Measurements from ENCODE around the gene KRT76.

Gene KRT76

GRCh38 chr12:52813203-52813819 lies 36.2 kb upstream of the KRT76 start:
- DNase-seq (ENCODE audit: low spot score), result no peak

- no peak for DNase-seq (ENCODE audit: low spot score)
Measured at GRCh38 chr12:52812749-52813148, 35.6 kb upstream of the KRT76 start.

GRCh38 chr12:52812073-52812400 lies 34.9 kb upstream of the KRT76 start:
- no peak for DNase-seq (ENCODE audit: low spot score)

GRCh38 chr12:52811191-52812072 lies 34.3 kb upstream of the KRT76 start:
- no peak for DNase-seq (ENCODE audit: low spot score)

- DNase-seq (ENCODE audit: low spot score), result no peak
Measured at GRCh38 chr12:52810554-52810953, 33.4 kb upstream of the KRT76 start.

GRCh38 chr12:52809166-52809565 lies 32.0 kb upstream of the KRT76 start:
- no peak for DNase-seq (ENCODE audit: low spot score)

- no peak for DNase-seq (ENCODE audit: low spot score)
Measured at GRCh38 chr12:52808573-52809160, 31.5 kb upstream of the KRT76 start.

GRCh38 chr12:52807544-52808470 lies 30.7 kb upstream of the KRT76 start:
- DNase-seq (ENCODE audit: low spot score), result no peak

DNA sequence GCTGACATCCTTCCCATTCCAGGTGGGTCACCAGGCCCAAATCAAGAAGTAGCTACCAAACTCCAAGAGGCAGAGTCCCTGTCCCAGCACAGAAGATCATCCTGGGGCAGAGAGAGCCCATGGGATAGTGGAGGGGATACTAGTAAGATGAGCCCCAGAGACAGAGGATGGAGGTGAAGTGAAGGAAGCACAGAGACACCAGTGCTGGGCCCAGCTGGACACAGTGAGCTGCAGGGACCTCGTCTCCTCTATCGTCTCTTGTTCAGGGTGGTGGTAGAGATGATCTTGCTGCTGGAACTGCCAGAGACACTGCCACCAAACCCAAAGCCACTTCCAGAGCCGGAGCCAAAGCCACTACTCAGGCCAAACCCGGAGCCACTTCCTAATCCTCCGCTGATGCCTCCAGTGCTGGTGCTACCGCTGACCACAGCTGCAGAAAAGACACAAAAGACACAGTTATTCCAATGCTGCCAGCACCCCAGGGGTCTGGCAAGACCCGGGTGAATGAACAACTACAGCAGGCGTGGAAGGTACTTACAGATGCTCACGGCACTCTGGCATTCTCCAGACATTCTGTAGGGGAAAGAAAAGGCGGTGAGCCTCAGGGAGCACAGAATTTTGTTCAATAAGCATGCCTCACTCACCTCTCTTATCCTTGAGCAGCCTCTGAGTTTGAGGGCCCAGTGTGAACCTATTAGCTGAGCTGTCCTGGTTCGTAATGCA lies 29.8 kb upstream of the KRT76 start:
- no peak for DNase-seq (ENCODE audit: low spot score)

- no peak for DNase-seq (ENCODE audit: low spot score)
Measured at GRCh38 chr12:52806169-52806811, 29.1 kb upstream of the KRT76 start.

DNA sequence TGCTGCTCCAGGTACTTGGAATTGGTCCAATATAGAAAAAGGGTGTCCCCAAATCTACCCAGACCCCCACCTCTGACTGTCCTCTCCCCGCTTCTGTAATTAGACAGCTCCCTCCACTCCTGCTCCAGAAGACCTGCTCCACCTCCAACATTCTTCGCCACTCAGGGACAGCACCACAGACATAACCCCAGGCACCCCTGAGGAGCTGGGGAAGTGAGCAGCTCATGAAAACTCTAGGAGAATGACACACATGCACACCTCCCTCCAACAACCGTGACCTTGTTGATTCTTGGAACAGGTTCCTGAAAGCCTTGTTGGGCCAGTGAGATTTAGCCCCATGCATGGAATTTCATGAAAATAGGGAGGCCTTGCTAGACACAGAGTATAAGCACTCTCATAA lies 28.6 kb upstream of the KRT76 start:
- no peak for DNase-seq (ENCODE audit: low spot score)

DNA sequence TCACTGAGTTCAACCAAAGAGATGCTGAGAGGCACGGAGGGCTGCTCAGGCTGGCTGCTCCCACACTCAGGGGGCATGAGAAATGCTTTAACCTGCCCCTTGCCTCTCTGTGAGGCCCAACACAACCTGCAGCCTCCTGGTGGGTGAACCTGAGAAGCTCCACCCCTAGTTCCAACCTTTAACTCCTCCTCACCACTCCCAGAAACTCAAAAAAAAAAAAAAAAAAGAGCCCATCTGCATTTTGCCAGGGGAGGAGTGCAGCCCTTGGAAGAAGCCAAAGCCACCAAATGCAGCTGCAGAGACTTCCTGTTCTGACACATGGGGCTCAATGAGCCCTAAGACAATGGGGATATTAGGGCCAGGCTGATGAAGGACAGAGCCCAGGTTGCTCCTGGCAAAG lies 27.9 kb upstream of the KRT76 start:
- DNase-seq (ENCODE audit: low spot score), result no peak

DNA sequence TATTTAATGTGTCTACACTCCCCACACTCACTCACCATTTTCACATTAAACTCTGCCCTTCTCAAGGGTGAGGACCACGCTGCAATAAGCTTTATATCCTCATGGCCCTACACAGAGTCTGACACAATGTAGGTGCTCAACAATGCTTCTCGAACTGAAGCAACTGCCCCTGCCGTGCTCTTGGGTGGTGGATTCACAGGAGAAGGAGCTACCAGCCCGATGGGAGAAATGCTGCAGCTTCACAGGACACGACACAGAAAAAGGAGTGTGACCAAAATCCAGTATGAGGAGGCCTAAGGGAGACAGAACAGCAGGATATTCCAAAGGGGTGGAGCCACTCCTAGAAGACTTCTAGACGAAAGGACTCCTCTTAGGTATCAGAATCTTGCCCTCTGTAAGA lies 25.3 kb upstream of the KRT76 start:
- no peak for DNase-seq (ENCODE audit: low spot score)

- no peak for DNase-seq (ENCODE audit: low spot score)
Measured at GRCh38 chr12:52801773-52802172, 24.6 kb upstream of the KRT76 start.

DNA sequence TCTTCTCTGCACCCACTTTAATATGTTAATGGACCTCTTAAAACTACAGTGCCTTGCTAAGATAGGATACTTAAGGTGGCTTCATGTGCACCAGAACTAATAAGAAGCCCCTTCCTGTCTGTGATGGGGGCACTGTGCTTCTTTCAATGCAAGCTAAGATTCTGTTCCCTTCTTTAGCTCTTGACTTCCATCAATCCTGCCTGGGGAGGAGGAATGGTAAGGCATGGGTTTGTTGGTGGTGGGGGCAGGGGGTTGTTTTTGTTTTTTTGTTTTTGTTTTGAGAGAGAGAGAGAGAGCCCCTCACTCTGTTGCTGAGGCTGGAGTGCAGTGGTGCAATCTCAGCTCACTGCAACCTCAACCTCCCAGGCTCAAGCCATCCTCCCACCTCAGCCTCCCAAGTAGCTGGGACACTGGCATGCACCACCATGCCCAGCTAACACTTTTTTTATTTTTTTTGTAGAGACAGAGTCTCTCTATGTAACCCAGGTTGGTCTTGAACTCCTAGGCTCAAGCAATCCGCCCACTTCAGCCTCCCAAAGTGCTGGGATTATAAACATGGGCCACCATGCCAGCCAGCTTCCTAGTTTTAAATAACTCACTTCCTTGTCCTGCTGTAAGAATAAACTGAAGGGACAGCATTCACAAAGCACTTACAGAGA lies 23.2 kb upstream of the KRT76 start:
- no peak for DNase-seq (ENCODE audit: low spot score)

GRCh38 chr12:52799505-52800211 lies 22.5 kb upstream of the KRT76 start:
- no peak for DNase-seq (ENCODE audit: low spot score)

DNA sequence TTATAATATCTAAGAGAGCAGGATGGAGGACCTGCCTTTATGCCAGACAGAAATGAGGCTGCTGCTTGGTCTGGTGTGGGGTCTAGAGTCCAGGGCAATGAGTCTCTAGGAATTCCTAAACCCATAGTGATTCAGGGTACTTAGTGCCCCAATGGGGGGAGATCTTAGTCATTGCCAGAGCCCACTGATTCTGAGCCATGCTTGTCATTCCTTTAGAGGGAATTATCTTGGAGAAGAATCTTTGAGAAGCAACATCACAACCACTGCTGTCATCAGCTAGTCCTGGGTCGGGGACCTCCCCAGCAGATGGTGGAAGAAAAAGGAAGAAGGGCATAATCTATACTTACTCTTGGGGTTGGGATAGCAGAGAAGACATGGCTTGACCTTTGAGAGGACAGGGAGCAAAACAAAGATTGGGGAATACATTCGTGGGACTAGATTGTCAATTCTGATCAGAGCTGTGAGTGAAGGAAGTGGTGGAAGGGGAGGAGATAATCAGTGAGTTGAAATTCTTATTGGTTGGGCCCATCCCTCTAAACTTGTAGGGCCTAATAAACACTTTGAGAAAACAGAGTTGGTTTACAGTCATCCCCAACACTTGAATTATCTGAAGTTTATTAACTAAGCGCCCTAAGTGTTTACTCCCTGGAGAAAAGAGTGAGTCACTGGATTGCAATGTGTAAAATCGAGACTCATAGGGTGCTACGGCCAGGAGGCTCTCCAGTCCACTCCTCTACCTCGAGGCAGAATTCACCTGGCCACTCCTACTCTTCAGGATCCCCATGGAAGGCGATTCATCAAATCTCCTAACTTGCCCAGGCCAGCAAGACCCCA lies 21.7 kb upstream of the KRT76 start:
- DNase-seq (ENCODE audit: low spot score), result no peak

DNA sequence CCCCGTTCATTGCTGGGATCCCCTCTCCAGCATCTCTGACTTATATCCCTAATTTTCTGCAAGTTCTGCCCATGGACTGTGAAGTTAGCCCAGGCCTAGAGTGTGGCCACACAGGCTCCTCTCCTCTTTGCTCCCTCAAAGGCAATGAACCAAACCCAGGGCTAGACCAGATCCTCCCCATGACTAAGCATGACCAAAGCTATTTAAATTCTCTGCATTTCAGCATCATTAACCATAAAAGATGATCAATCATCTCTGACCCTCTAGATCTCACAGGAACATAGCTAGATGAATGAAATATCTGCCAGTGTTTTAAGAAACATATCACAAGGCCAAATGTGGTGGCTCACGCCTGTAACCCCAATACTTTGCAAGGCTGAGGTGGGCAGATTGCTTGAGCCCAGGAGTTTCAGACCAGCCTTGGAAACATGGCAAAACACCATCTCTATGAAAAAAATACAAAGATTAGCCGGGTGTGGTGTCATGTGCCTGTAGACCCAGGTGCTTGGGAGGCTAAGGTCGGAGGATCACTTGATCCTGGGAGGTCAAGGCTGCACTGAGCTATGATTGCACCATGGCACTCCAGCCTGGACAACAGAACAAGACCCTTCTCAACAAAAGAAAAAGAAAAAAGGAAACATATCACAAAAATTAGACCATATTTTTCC lies 21.0 kb upstream of the KRT76 start:
- DNase-seq (ENCODE audit: low spot score), result no peak

DNA sequence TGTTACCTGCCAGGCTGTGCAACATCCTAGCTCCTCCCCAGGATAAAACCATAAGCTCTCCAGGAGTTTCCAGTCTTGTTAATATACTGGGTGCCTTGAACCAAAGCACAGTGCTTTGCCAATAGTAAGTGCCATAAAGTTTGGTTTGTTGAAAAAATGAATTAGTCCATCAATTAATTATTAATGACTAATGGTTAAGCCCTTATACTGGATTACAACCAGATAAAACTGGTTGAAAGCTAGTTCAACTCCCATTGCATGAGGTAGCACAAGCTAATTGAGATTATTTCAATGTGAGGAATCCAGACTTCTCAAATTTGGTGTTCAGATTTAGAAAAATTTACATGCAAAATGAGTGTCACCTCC lies 20.4 kb upstream of the KRT76 start:
- no peak for DNase-seq (ENCODE audit: low spot score)

Data from cerebellar cortex (tissue), 1 donor.